Measurements from ENCODE around the gene ATP10A. TPM values are rescaled to one million over a fixed set of nuclear protein-coding genes. Genes with fewer than 3 reads are reported as not detected.

Gene ATP10A
- total RNA-seq, 2 experiments from 2014 or later, result 57.9 to 62.4 TPM

DNA sequence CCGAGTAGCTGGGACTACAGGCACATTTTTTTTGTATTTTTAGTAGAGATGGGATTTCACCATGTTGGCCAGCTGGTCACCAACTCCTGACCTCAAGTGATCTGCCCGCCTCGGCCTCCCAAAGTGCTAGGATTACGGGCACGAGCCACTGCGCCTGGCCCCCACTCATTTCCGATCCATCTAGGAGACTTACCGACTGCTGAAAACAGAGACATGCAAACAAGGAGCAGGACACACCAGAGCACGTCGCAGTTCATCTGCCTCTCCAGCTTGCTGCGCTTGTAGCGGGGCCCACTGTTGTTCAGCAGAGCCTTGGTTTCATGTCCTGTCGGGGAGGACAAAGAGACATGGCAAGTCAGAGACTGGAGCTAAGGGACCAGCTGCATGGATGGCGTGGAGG lies 137.4 kb downstream of the ATP10A start:
- no peak overlapping the region for H3K4me3 Mint-ChIP-seq
- H3K4me1 Mint-ChIP-seq, result no peaks in the 10 kb centered on the region
- H3K9me3 Mint-ChIP-seq, result no peaks in the 10 kb centered on the region
- ChIA-PET CTCF (interaction anchor here (1.1 kb wide), 1 partner anchor 13 kb away, joined by 3 read pairs; no protein-coding TSS in a partner anchor), POLR2A (no interaction called here)
- DNase-seq, result no peak
- H3K36me3 Mint-ChIP-seq (ENCODE audit: low read depth), result peaks cover 39% of the 10 kb centered on the region
- no peaks in the 10 kb centered on the region for H3K27me3 Mint-ChIP-seq
- no peak overlapping the region for H3K27ac Mint-ChIP-seq

DNA sequence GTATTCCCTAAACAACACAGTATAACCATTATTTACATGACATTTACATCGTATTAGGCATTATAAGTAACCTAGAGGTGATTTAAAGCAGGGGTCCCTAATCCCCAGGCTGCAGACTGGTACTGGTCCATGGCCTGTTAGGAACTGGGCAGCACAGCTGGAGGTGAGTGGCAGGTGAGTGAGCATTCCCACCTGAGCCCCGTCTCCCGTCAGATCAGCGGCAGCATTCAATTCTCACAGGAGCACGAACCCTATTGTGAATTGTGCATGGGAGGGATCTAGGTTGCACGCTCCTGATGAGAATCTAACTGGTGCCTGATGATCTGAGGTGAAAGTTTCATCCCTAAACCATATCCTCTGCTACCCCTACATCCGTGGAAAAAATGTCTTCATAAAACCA lies 138.2 kb downstream of the ATP10A start:
- no peak overlapping the region for H3K4me3 Mint-ChIP-seq
- POLR2A ChIA-PET, result no interaction called here
- no peaks in the 10 kb centered on the region for H3K4me1 Mint-ChIP-seq
- CTCF ChIA-PET, result interaction anchor here (1.1 kb wide), 1 partner anchor 14 kb away, joined by 3 read pairs; no protein-coding TSS in a partner anchor
- no peaks in the 10 kb centered on the region for H3K9me3 Mint-ChIP-seq
- no peak overlapping the region for H3K27ac Mint-ChIP-seq
- H3K36me3 Mint-ChIP-seq (ENCODE audit: low read depth), result peaks cover 46% of the 10 kb centered on the region
- H3K27me3 Mint-ChIP-seq, result no peaks in the 10 kb centered on the region
- no peak for DNase-seq

DNA sequence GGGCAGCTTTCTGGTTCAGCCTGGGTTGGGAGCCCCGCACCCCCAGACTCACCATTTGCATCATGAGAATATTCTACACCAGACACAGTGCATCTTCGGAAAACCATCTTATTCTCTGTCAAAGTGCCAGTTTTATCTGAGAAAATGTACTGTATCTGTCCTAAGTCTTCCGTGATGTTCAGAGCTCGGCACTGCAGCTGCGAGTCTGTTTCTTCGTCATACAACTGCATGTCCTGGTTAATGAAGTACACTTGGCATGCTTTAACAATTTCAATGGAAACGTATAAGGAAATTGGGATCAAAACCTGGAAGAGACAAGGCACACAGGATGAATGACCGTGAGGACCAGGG lies 141.5 kb downstream of the ATP10A start:
- Mint-ChIP-seq H3K27ac (no peak overlapping the region), H3K4me1 (no peaks in the 10 kb centered on the region), H3K9me3 (no peaks in the 10 kb centered on the region), H3K36me3 (ENCODE audit: low read depth) (peaks cover 45% of the 10 kb centered on the region), H3K4me3 (no peak overlapping the region), H3K27me3 (no peaks in the 10 kb centered on the region)
- DNase-seq, result no peak
- POLR2A ChIA-PET, result no interaction called here
- CTCF ChIA-PET, result interaction anchor here (2.1 kb wide), 1 partner anchor 11 kb away, joined by 8 read pairs; no protein-coding TSS in a partner anchor

DNA sequence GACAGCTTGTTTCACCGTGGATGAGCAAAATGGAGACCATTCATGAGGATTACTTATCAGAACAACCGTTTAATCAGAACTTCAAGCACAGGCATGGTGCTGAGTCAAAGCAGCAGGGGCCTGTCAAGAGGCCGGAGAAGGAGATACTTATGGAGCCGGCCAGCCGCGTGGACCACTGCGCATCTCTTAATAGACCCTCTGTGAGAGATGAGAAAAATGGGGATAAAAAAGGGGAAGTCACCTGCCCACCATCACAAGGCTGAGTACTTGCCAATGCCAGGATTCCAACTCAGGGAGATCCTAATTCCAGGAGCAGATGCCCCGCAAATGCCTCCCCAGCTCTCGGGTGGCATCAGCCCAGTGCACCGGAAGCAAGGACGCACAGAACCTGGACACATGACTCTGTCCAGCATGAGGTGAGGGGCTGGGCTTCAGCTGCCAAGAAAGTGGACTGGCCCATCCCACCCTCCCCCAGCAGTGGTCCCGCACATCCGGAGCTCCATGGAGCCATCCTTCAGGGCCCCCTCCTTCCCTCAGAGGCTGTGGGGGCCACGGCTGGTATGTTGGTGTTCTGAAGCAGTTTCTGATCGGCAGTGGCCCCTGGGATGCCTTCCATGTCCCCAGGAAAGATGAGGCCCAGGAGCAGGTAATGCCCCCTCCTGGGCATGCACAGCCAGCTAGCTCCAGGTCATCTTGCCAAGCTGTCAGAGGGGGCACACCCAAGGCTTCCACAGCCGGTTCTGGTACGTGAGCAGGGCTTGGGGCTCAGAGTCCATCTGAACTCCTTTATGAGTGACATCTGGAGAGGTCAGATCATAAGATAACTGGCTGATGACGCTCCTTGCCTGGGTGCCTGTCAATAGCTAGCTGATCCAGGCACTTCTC lies 143.8 kb downstream of the ATP10A start:
- Mint-ChIP-seq H3K9me3 (no peaks in the 10 kb centered on the region), H3K36me3 (ENCODE audit: low read depth) (peaks cover 37% of the 10 kb centered on the region), H3K27ac (no peak overlapping the region), H3K4me3 (no peak overlapping the region), H3K4me1 (no peaks in the 10 kb centered on the region), H3K27me3 (no peaks in the 10 kb centered on the region)
- ChIA-PET CTCF (no interaction called here), POLR2A (no interaction called here)
- no peak for DNase-seq

DNA sequence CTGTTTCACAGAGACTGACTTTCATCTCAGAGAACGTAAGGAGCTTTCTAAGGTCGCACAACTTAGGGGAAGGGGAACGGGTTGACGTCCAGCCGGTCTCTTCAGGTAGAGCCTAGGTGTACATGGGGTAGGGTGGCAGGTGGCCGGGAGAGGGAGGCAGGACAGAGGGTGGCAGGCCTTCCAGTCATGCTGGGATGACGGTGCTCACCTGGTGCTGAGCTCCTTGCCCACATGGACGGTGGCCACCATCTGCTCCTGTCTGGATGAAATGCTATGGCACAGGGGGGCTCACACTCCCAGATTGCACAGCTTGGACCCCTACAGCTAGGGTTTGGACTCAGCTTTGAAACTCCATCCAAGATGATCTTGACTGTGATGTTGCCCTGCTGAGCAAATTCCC lies 144.5 kb downstream of the ATP10A start:
- H3K9me3 Mint-ChIP-seq, result no peaks in the 10 kb centered on the region
- no peak overlapping the region for H3K4me3 Mint-ChIP-seq
- CTCF ChIA-PET, result interaction anchor here (1.5 kb wide), 1 partner anchor 9 kb away, joined by 4 read pairs; no protein-coding TSS in a partner anchor
- no peaks in the 10 kb centered on the region for H3K4me1 Mint-ChIP-seq
- DNase-seq, result no peak
- no peak overlapping the region for H3K27ac Mint-ChIP-seq
- H3K27me3 Mint-ChIP-seq, result no peaks in the 10 kb centered on the region
- peaks cover 34% of the 10 kb centered on the region for H3K36me3 Mint-ChIP-seq (ENCODE audit: low read depth)
- POLR2A ChIA-PET, result no interaction called here

DNA sequence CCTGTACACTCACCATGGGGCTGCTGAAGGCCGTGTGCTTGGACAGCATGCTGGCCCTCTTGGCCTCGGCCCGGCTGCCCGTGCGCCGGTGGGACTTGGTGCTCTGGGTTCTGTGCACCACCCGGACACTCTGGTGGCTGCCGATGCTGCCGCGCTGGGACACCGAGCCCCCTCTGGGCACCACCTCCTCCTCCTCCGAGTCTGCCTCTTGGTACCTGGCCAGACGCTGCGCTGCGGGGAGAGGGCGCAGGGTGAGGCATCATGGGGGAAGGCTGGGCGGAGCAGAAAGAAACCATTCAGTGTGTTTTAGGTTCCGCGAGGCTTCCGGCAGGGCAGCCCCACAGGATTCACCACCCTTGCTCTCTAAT lies 145.0 kb downstream of the ATP10A start:
- no peaks in the 10 kb centered on the region for H3K4me1 Mint-ChIP-seq
- no peaks in the 10 kb centered on the region for H3K9me3 Mint-ChIP-seq
- H3K4me3 Mint-ChIP-seq, result no peak overlapping the region
- no peak overlapping the region for H3K27ac Mint-ChIP-seq
- H3K36me3 Mint-ChIP-seq (ENCODE audit: low read depth), result peaks cover 35% of the 10 kb centered on the region
- no peaks in the 10 kb centered on the region for H3K27me3 Mint-ChIP-seq
- no peak for DNase-seq
- CTCF ChIA-PET, result interaction anchor here (1.5 kb wide), 1 partner anchor 8 kb away, joined by 4 read pairs; no protein-coding TSS in a partner anchor
- POLR2A ChIA-PET, result no interaction called here

DNA sequence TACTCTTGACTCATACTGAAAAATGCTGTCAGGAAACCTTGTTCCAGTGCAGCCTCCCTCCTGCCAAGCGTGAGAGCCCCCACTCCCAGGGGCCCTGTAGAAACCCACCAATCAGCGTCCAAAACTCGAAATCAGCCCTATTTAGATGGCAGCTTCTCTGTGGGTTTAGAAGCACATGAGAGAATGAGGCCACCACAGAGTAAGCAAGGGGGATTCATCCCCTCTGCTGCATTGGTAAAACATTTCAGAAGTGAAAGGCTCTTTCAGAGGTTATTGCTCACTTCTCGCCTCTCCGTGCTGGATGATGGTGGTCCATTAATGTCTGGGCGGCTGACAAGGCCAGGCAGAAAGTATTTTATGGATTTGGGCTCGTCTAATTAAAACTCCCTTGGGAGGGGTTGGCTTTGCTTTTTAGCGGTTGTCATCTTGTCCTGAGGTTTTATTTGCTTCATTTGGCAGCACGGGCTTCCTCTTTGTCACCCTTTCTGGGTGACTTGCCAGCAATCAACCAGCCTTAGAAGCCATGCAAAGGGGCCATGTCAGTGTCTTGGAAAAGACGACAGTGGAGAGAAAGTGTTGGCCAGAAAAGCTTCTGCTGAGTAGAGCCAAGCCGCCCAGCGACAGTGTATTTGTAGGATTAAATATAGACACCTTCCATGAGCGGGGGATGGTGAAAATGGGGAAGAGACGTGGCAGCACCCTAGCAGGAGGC lies 145.5 kb downstream of the ATP10A start:
- peaks cover 31% of the 10 kb centered on the region for H3K36me3 Mint-ChIP-seq (ENCODE audit: low read depth)
- ChIA-PET CTCF (interaction anchor here (1.5 kb wide), 1 partner anchor 8 kb away, joined by 4 read pairs; no protein-coding TSS in a partner anchor), POLR2A (no interaction called here)
- no peaks in the 10 kb centered on the region for H3K27me3 Mint-ChIP-seq
- no peak overlapping the region for H3K27ac Mint-ChIP-seq
- DNase-seq, result no peak
- H3K4me3 Mint-ChIP-seq, result no peak overlapping the region
- H3K9me3 Mint-ChIP-seq, result no peaks in the 10 kb centered on the region
- H3K4me1 Mint-ChIP-seq, result no peaks in the 10 kb centered on the region

DNA sequence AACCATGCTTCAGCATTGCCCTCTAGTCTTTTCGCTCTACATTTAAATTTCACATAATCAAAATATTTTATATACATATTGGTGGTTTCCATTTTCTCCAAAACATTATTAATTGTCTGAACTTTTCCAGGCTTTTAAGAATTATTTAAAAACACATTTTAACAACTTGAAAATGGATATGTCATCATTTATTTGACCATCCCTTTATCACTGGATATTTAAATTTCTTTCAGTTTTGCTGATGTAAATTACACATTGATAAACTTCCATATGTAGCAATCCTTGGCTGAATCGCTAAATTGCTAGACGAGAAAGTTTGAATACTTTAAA lies 146.0 kb downstream of the ATP10A start:
- peaks cover 32% of the 10 kb centered on the region for H3K36me3 Mint-ChIP-seq (ENCODE audit: low read depth)
- POLR2A ChIA-PET, result no interaction called here
- H3K9me3 Mint-ChIP-seq, result no peaks in the 10 kb centered on the region
- no peaks in the 10 kb centered on the region for H3K4me1 Mint-ChIP-seq
- no peaks in the 10 kb centered on the region for H3K27me3 Mint-ChIP-seq
- CTCF ChIA-PET, result no interaction called here
- no peak for DNase-seq
- H3K27ac Mint-ChIP-seq, result no peak overlapping the region
- H3K4me3 Mint-ChIP-seq, result no peak overlapping the region

DNA sequence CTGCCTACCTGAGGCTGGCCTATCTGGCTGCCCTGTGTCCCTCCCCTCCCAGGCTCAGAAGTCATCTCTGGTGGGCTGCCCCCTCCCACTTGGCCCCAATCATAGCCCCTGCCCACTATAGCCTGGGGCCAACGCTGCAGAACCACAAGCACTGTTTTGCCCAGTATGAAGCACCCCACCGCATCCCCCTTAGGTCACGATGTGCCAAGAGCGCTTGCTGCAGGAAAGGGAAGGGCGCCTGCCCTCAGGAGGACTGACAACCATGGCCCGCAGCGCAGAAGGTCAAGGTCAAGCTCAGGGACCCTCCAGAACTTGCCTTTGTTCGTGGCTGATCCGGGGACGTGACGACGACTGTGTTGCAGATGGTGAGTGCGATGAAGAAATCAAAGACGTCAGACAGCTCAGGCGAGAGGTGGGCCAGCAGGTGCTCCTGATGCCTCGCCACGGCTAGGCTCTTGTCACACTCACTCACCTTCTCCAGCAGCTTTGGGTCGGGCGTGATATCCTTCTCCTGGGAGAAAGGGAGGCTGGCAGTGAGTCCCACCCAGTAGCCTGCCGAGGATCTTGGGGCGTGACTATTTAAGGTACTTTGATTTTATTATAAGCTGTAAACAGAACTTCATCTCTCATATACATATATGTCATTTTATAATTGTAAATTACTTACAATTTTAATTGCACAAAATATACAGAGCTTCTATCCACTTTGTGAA lies 146.6 kb downstream of the ATP10A start:
- POLR2A ChIA-PET, result no interaction called here
- no peak for DNase-seq
- no peaks in the 10 kb centered on the region for H3K4me1 Mint-ChIP-seq
- H3K4me3 Mint-ChIP-seq, result no peak overlapping the region
- H3K36me3 Mint-ChIP-seq (ENCODE audit: low read depth), result peaks cover 30% of the 10 kb centered on the region
- no peak overlapping the region for H3K27ac Mint-ChIP-seq
- CTCF ChIA-PET, result no interaction called here
- H3K27me3 Mint-ChIP-seq, result no peaks in the 10 kb centered on the region
- no peaks in the 10 kb centered on the region for H3K9me3 Mint-ChIP-seq

DNA sequence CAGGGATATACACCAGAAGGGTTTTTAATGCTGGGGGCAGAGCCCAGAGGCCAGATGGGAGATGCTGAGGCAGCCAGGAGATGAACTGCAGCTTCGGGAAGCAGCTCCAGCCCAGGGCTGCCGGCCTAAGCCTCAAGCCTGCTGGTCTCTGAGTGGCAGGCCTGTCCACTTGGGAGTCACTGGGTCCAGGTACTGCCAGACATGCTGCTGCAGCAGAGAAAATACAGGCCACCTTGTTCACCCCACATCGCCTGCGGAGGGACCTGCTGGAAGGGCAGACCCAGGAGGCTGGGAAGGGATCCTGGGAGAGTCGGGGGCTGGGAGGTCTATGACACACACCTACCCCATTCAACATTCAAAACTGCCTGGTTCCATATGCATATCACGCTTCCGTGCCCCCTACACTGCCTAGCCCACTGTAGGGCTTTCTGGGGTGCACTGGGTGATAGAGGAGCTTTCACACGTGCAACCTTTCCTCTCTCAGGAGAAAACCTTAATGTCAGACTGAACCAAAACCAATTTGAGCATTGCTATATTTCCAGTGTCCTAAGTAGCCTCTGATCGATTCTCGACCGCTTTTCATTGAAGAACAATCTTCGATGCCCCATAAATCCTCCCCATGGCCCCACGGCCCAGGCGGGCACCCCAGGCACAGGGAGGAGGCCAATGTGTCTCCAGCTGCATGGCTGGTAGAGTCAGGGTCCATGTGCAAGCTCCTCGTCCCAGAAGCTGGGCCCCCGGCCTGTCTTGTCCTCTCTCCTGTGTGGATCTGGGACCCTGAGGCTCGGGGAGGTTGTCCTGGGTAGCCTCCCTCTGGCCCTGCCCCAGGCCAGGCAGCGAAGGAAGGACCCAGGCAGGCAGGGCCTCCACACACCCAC lies 147.4 kb downstream of the ATP10A start:
- Mint-ChIP-seq H3K9me3 (no peaks in the 10 kb centered on the region), H3K36me3 (ENCODE audit: low read depth) (peaks cover 25% of the 10 kb centered on the region), H3K27ac (no peak overlapping the region), H3K4me3 (no peak overlapping the region), H3K4me1 (no peaks in the 10 kb centered on the region), H3K27me3 (no peaks in the 10 kb centered on the region)
- ChIA-PET POLR2A (no interaction called here), CTCF (interaction anchor here (1.7 kb wide), 1 partner anchor 13 kb away, joined by 3 read pairs; no protein-coding TSS in a partner anchor)
- DNase-seq, result no peak

DNA sequence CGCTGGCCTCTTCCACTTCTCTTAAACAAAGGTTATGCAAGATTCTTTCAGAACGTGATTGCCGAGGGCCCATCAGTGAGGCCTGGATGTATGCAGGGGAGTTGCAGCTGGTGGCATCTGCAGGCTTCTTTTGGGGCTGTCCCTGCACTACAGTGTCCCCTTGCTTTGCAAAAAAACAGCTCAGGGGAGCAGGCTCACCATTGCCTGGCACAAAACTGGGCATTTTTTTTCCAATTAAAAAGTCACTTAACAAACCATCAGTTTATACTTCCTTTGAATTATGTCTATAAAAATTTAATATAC lies 148.6 kb downstream of the ATP10A start:
- Mint-ChIP-seq H3K36me3 (ENCODE audit: low read depth) (peaks cover 18% of the 10 kb centered on the region), H3K4me3 (no peak overlapping the region), H3K9me3 (no peaks in the 10 kb centered on the region), H3K4me1 (no peaks in the 10 kb centered on the region), H3K27me3 (no peaks in the 10 kb centered on the region), H3K27ac (no peak overlapping the region)
- POLR2A ChIA-PET, result no interaction called here
- CTCF ChIA-PET, result interaction anchor here (1.7 kb wide), 1 partner anchor 12 kb away, joined by 3 read pairs; no protein-coding TSS in a partner anchor
- DNase-seq, result no peak

DNA sequence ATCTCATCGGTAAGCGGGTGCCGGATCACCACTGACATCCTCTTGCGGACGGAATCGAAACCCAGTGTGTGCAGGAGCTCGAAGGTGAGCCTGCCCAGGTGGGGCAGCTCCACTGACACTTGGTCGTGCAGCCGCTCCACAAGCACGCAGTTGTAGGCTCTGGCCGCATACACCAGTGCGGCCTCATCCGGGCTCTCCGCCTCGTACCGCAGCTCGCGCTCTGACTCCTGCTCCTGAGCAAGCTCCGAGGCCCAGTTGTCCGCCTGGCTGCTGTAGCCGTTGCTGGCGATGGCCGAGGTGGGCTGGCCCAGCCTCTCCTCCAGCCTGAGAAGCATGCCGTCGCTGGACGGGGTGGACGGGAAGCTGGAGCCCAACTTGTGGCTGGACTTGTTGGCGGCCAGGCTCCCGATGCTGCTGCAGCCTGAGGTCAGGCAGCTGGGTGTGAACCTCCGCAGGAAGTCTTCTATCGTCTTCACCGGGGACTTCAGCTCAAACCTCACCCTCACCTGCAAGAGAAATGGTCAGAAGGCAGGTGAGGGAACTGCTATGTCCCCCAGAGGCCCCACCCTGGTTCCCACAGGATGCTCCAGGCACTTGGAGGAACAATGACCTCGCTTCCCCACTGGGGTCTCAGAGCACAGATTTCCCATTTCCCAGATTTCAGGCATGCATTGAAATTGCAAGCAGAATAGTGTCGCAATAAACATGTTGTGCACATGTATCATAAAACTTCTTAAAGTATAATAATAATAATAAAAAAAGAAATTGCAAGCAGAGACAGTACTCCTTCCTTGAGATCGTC lies 149.2 kb downstream of the ATP10A start:
- no peak for DNase-seq

More for the DNA sequence above, 149.2 kb downstream of the ATP10A start:
- H3K4me3 Mint-ChIP-seq, result no peak overlapping the region
- H3K27me3 Mint-ChIP-seq, result no peaks in the 10 kb centered on the region
- no peak overlapping the region for H3K27ac Mint-ChIP-seq
- POLR2A ChIA-PET, result no interaction called here
- H3K36me3 Mint-ChIP-seq (ENCODE audit: low read depth), result peaks cover 16% of the 10 kb centered on the region
- H3K9me3 Mint-ChIP-seq, result no peaks in the 10 kb centered on the region
- no peaks in the 10 kb centered on the region for H3K4me1 Mint-ChIP-seq
- CTCF ChIA-PET, result interaction anchor here (1.7 kb wide), 1 partner anchor 11 kb away, joined by 3 read pairs; no protein-coding TSS in a partner anchor
